Osteoblast (primary cell): ENCODE data around the gene RALGPS1. TPM values are rescaled to one million over a fixed set of nuclear protein-coding genes. Genes with fewer than 3 reads are reported as not detected.

Experiments used
- DNase-seq: peaks from one replicate; pipeline ENCODE4 v3.0.0; 2011; ENCODE audit warnings: low spot score, mixed read lengths; ENCODE audit not compliant: insufficient read length; ENCODE audit errors: missing footprints
- H2AFZ ChIP-seq: 2 replicates; pipeline ENCODE4 v1.6.0; 2011; ENCODE audit warnings: mild to moderate bottlenecking, low read length
- H3K27ac ChIP-seq: 2 replicates; pipeline ENCODE4 v1.5.1; 2011; ENCODE audit warnings: mild to moderate bottlenecking, low read depth, low read length, moderate library complexity
- H3K27me3 ChIP-seq: 2 replicates; pipeline ENCODE4 v1.6.0; 2012; ENCODE audit warnings: mild to moderate bottlenecking, control low read depth, inconsistent platforms, low read length, moderate library complexity; ENCODE audit not compliant: insufficient read depth
- H3K36me3 ChIP-seq: 2 replicates; pipeline ENCODE4 v1.5.1; 2011; ENCODE audit warnings: mild to moderate bottlenecking, low read length, control low read depth, moderate library complexity; ENCODE audit not compliant: insufficient read depth
- H3K4me1 ChIP-seq: 2 replicates; pipeline ENCODE4 v1.5.1; 2011; ENCODE audit warnings: mild to moderate bottlenecking, low read length, control low read depth, moderate library complexity; ENCODE audit not compliant: insufficient read depth
- H3K4me2 ChIP-seq: 2 replicates; pipeline ENCODE4 v1.6.0; 2011; ENCODE audit warnings: mild to moderate bottlenecking, low read length; ENCODE audit not compliant: insufficient read depth
- H3K4me3 ChIP-seq: fragments of 200-600 bp; sonication (generic); 3 replicates; pipeline ENCODE4 v1.5.1; 2012; ENCODE audit warnings: mild to moderate bottlenecking, low read length, inconsistent platforms; ENCODE audit not compliant: insufficient read depth
- H3K79me2 ChIP-seq: 2 replicates; pipeline ENCODE4 v1.6.0; 2012; ENCODE audit warnings: mild to moderate bottlenecking, low read length, control low read depth, inconsistent platforms; ENCODE audit not compliant: insufficient read depth
- H3K9me3 ChIP-seq: 2 replicates; pipeline ENCODE4 v1.5.1; 2011; ENCODE audit warnings: low read depth, low read length, control low read depth
- H4K20me1 ChIP-seq: 2 replicates; pipeline ENCODE4 v1.6.0; 2012; ENCODE audit warnings: mild to moderate bottlenecking, low read length, control low read depth; ENCODE audit not compliant: insufficient read depth
- CTCF ChIP-seq: IDR thresholded peaks from 2 replicates; pipeline ENCODE4 v1.5.1; 2011; ENCODE audit warnings: mild to moderate bottlenecking, low read depth, low read length, moderate library complexity; ENCODE audit errors: extremely low read depth
- total RNA-seq: library from RNA; depleted of rRNA; stranded (reverse); fragments of >200 nt; gene quantifications from 2 replicates; pipeline ENCODE4 v1.2.3, GENCODE V29; 2012

The RALGPS1 gene
- total RNA-seq, 1 donor, result 5.1 TPM

- DNase-seq, result peak; percentile 76
- Histone ChIP-seq H3K4me1 (peaks cover 4% of the 10 kb centered on the region), H4K20me1 (peaks cover 3% of the 10 kb centered on the region), H3K79me2 (no peaks in the 10 kb centered on the region), H3K4me3 (no peak overlapping the region), H3K27me3 (no peaks in the 10 kb centered on the region), H3K27ac (no peak overlapping the region), H3K9me3 (peaks cover 3% of the 10 kb centered on the region), H2AFZ (no peak overlapping the region), H3K4me2 (no peak overlapping the region), H3K36me3 (no peaks in the 10 kb centered on the region)
- no peak for TF ChIP-seq CTCF
Measured at GRCh38 chr9:126980231-126980630, 65.6 kb downstream of the RALGPS1 start.

GRCh38 chr9:126981218-126981617, 66.6 kb downstream of the RALGPS1 start:
- H3K79me2 ChIP-seq, result no peaks in the 10 kb centered on the region
- no peak for TF ChIP-seq CTCF
- H3K27me3 ChIP-seq, result no peaks in the 10 kb centered on the region
- no peak overlapping the region for H3K27ac ChIP-seq
- no peak overlapping the region for H2AFZ ChIP-seq
- peaks cover 12% of the 10 kb centered on the region for H3K4me1 ChIP-seq
- H4K20me1 ChIP-seq, result peaks cover 3% of the 10 kb centered on the region
- H3K9me3 ChIP-seq, result peaks cover 3% of the 10 kb centered on the region
- no peaks in the 10 kb centered on the region for H3K36me3 ChIP-seq
- H3K4me2 ChIP-seq, result no peak overlapping the region
- no peak for DNase-seq
- H3K4me3 ChIP-seq, result no peak overlapping the region

GRCh38 chr9:126982215-126983002, 67.8 kb downstream of the RALGPS1 start:
- no peak for TF ChIP-seq CTCF
- Histone ChIP-seq H4K20me1 (peaks cover 3% of the 10 kb centered on the region), H3K4me2 (no peak overlapping the region), H3K36me3 (no peaks in the 10 kb centered on the region), H3K9me3 (peaks cover 3% of the 10 kb centered on the region), H3K4me3 (no peak overlapping the region), H3K27ac (no peak overlapping the region), H3K27me3 (no peaks in the 10 kb centered on the region), H3K79me2 (no peaks in the 10 kb centered on the region), H2AFZ (no peak overlapping the region), H3K4me1 (peaks cover 22% of the 10 kb centered on the region)
- no peak for DNase-seq

- peaks cover 22% of the 10 kb centered on the region for H3K4me1 ChIP-seq
- no peaks in the 10 kb centered on the region for H3K27me3 ChIP-seq
- peaks cover 3% of the 10 kb centered on the region for H3K9me3 ChIP-seq
- no peak overlapping the region for H3K4me2 ChIP-seq
- no peaks in the 10 kb centered on the region for H3K79me2 ChIP-seq
- no peak for DNase-seq
- no peak overlapping the region for H3K27ac ChIP-seq
- no peak overlapping the region for H2AFZ ChIP-seq
- no peak overlapping the region for H3K4me3 ChIP-seq
- TF ChIP-seq CTCF, result no peak
- H3K36me3 ChIP-seq, result no peaks in the 10 kb centered on the region
- peaks cover 3% of the 10 kb centered on the region for H4K20me1 ChIP-seq
Measured at GRCh38 chr9:126983767-126984166, 69.2 kb downstream of the RALGPS1 start.
